ENCODE measurements around the gene ZBTB24. TPM values are rescaled to one million over a fixed set of nuclear protein-coding genes. Genes with fewer than 3 reads are reported as not detected.
A peak's percentile ranks its signal among the peaks of the same experiment; 100 is the strongest.

Gene ZBTB24
- polyA plus RNA-seq, 4 donors, result 13.6 to 15.7 (median 14.2) TPM

- DNase-seq (ENCODE audit: low read depth in 4 of 4, low spot score in 2 of 4), result no peak
These were observed 29.2 kb downstream of the ZBTB24 start for GRCh38 chr6:109453594-109454495.

- DNase-seq (ENCODE audit: low read depth in 4 of 4, low spot score in 2 of 4), result no peak
These were observed 29.9 kb downstream of the ZBTB24 start for GRCh38 chr6:109453156-109453555.

GRCh38 chr6:109452181-109452580 is 30.8 kb downstream of the ZBTB24 start:
- no peak for DNase-seq (ENCODE audit: low read depth in 4 of 4, low spot score in 2 of 4)

- DNase-seq (ENCODE audit: low read depth in 4 of 4, low spot score in 2 of 4), result no peak
These were observed 31.6 kb downstream of the ZBTB24 start for GRCh38 chr6:109451376-109451775.

- no peak for DNase-seq (ENCODE audit: low read depth in 4 of 4, low spot score in 2 of 4)
These were observed 32.2 kb downstream of the ZBTB24 start for GRCh38 chr6:109450801-109451200.

GRCh38 chr6:109449795-109450673 is 33.0 kb downstream of the ZBTB24 start:
- DNase-seq (ENCODE audit: low read depth in 4 of 4, low spot score in 2 of 4), result no peak

GRCh38 chr6:109449064-109449794 is 33.8 kb downstream of the ZBTB24 start:
- DNase-seq (ENCODE audit: low read depth in 4 of 4, low spot score in 2 of 4), result no peak

GRCh38 chr6:109448615-109449014 is 34.4 kb downstream of the ZBTB24 start:
- DNase-seq (ENCODE audit: low read depth in 4 of 4, low spot score in 2 of 4), result no peak

- no peak for DNase-seq (ENCODE audit: low read depth in 4 of 4, low spot score in 2 of 4)
These were observed 35.0 kb downstream of the ZBTB24 start for GRCh38 chr6:109447878-109448555.

- DNase-seq (ENCODE audit: low read depth in 4 of 4, low spot score in 2 of 4), result no peak
These were observed 35.9 kb downstream of the ZBTB24 start for GRCh38 chr6:109447087-109447486.

GRCh38 chr6:109446541-109446940 is 36.5 kb downstream of the ZBTB24 start:
- no peak for DNase-seq (ENCODE audit: low read depth in 4 of 4, low spot score in 2 of 4)

- no peak for DNase-seq (ENCODE audit: low read depth in 4 of 4, low spot score in 2 of 4)
These were observed 36.9 kb downstream of the ZBTB24 start for GRCh38 chr6:109446072-109446471.

- DNase-seq (ENCODE audit: low read depth in 4 of 4, low spot score in 2 of 4), result no peak
These were observed 37.6 kb downstream of the ZBTB24 start for GRCh38 chr6:109445382-109445781.

GRCh38 chr6:109443425-109443950 is 39.5 kb downstream of the ZBTB24 start:
- DNase-seq (ENCODE audit: low read depth in 4 of 4, low spot score in 2 of 4), result no peak

GRCh38 chr6:109442393-109442924 is 40.6 kb downstream of the ZBTB24 start:
- DNase-seq (ENCODE audit: low read depth in 4 of 4, low spot score in 2 of 4), result no peak

- no peak for DNase-seq (ENCODE audit: low read depth in 4 of 4, low spot score in 2 of 4)
These were observed 41.8 kb downstream of the ZBTB24 start for GRCh38 chr6:109441069-109441816.

- peak in 3 of 4 donors; percentile 85 to 92 (median 86) for DNase-seq (ENCODE audit: low read depth in 4 of 4, low spot score in 2 of 4)
These were observed 42.5 kb downstream of the ZBTB24 start, which contains the start of the genes PPIL6 and SMPD2 for GRCh38 chr6:109440331-109441068. Gene PPIL6, minus strand, starts transcription at chr6:109440628. Its CDS starts 38 bp downstream, at chr6:109440590. Gene SMPD2, plus strand, starts transcription at chr6:109440724. Its CDS starts 398 bp downstream, at chr6:109441122.

- DNase-seq (ENCODE audit: low read depth in 4 of 4, low spot score in 2 of 4), result no peak
These were observed 47.0 kb downstream of the ZBTB24 start for GRCh38 chr6:109436041-109436440.

All from left renal cortex interstitium (tissue), 4 donors.